ENCODE results near the gene DES.

DES gene

GRCh38 chr2:219422952-219423534, 4.9 kb downstream of the DES start:
- H3K4me3 Mint-ChIP-seq, result no peak overlapping the region
- peaks cover 6% of the 10 kb centered on the region for H3K27me3 Mint-ChIP-seq
- no peak overlapping the region for H3K27ac Mint-ChIP-seq

DNA sequence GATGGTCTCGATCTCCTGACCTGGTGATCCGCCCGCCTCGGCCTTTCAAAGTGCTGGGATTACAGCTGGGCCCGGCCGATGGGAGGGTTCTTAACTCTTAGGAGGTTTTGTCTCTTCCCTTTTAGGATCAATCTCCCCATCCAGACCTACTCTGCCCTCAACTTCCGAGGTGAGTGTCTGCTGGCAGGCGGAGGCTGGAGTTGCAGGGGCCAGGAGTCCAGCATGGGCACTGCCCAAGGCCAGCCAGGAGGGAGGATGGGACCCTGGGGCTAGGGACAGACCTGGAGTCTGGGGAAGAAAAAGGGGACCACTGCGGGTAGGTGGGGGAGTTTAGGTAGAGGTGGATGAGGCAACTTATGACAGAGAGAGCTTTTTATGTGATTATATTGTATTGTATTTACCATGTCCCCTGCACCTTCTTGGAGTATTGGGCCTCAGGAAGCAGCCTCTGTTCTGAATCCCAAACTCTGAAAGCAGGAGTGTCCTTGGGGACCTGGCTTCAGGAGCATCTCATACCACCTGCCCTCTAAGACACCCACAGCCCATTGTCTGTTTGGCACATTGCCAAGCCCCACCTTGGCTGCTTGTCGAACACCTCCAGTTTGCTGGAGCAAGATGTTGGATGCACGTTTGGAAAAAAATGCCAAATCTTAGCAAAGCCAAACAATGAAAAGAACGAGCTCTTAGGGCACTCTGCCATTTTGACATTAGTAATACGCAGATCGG, 5.6 kb downstream of the DES start:
- peaks cover 6% of the 10 kb centered on the region for H3K27me3 Mint-ChIP-seq
- H3K9me3 Mint-ChIP-seq (ENCODE audit: low read depth), result no peaks in the 10 kb centered on the region
- no peaks in the 10 kb centered on the region for H3K4me1 Mint-ChIP-seq (ENCODE audit: low read depth)
- H3K27ac Mint-ChIP-seq, result no peak overlapping the region
- no peaks in the 10 kb centered on the region for H3K36me3 Mint-ChIP-seq
- H3K4me3 Mint-ChIP-seq, result no peak overlapping the region

More at GRCh38 chr2:219422952-219423534, 4.9 kb downstream of the DES start:
- peaks cover 1% of the 10 kb centered on the region for H3K4me1 Mint-ChIP-seq (ENCODE audit: low read depth)
- no peaks in the 10 kb centered on the region for H3K9me3 Mint-ChIP-seq (ENCODE audit: low read depth)
- H3K36me3 Mint-ChIP-seq, result no peaks in the 10 kb centered on the region

GRCh38 chr2:219425238-219426067, 7.3 kb downstream of the DES start:
- Mint-ChIP-seq H3K4me1 (ENCODE audit: low read depth) (no peaks in the 10 kb centered on the region), H3K27ac (no peak overlapping the region), H3K9me3 (ENCODE audit: low read depth) (no peaks in the 10 kb centered on the region), H3K27me3 (no peaks in the 10 kb centered on the region), H3K4me3 (no peak overlapping the region), H3K36me3 (no peaks in the 10 kb centered on the region)

- Mint-ChIP-seq H3K27me3 (no peaks in the 10 kb centered on the region), H3K9me3 (ENCODE audit: low read depth) (no peaks in the 10 kb centered on the region), H3K4me3 (no peak overlapping the region), H3K36me3 (no peaks in the 10 kb centered on the region), H3K27ac (no peak overlapping the region), H3K4me1 (ENCODE audit: low read depth) (no peaks in the 10 kb centered on the region)
These were observed 7.9 kb downstream of the DES start for GRCh38 chr2:219426068-219426443.

DNA sequence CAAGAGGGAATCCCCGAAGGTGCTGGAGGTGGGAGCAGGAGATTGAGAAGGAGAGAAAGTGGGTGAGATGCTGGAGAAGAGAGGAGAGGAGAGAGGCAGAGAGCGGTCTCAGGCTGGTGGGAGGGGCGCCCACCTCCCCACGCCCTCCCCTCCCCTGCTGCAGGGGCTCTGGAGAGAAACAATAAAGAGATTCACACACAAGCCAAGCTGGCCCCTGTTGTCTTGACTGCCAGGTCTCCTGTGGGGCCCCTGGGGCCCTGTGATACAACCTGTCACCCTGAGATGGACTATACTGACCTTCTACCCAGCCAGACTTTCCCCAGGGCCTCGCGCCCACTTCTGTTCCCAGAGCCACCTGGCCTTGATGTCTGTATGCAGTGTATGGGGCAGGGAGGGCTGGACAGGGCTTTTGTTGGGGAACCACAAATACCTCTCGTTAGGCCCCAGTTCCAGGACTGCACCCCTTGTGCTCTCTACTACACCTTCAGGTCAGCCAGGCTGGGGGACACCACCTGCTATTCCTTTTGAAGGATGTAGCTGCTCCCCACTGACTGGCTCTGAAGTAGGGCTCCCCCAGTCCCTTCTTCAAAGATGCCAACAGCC, 8.5 kb downstream of the DES start:
- Mint-ChIP-seq H3K27ac (no peak overlapping the region), H3K36me3 (no peaks in the 10 kb centered on the region), H3K9me3 (ENCODE audit: low read depth) (no peaks in the 10 kb centered on the region), H3K4me1 (ENCODE audit: low read depth) (no peaks in the 10 kb centered on the region), H3K27me3 (no peaks in the 10 kb centered on the region), H3K4me3 (no peak overlapping the region)

DNA sequence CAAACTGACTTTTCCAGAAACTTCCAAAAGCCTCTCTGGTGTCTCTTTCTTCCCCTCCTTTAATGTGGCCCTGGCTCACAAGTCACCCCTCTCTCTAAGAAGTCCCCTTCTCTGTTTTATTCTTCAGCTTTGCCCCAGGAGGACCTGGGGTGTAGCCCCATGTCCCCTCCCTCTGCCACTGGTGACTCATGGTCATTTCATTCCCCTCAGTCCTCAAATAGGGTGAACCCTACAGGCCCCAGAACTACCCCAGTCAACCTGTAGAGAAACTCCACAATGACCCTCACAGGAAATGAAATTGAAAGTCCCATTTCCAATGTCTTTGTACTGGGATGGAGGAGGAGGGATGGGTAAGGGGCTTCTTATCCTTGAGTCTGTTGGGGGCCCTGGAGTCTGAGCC, 10.3 kb downstream of the DES start:
- Mint-ChIP-seq H3K36me3 (no peaks in the 10 kb centered on the region), H3K4me3 (no peak overlapping the region), H3K9me3 (ENCODE audit: low read depth) (no peaks in the 10 kb centered on the region), H3K4me1 (ENCODE audit: low read depth) (no peaks in the 10 kb centered on the region), H3K27ac (no peak overlapping the region), H3K27me3 (no peaks in the 10 kb centered on the region)

- Mint-ChIP-seq H3K9me3 (ENCODE audit: low read depth) (no peaks in the 10 kb centered on the region), H3K4me1 (ENCODE audit: low read depth) (no peaks in the 10 kb centered on the region), H3K27ac (no peak overlapping the region), H3K27me3 (peaks cover 2% of the 10 kb centered on the region), H3K36me3 (no peaks in the 10 kb centered on the region), H3K4me3 (no peak overlapping the region)
These were observed 11.9 kb downstream of the DES start for GRCh38 chr2:219429958-219430606.

- Mint-ChIP-seq H3K27me3 (peaks cover 6% of the 10 kb centered on the region), H3K4me1 (ENCODE audit: low read depth) (peaks cover 1% of the 10 kb centered on the region), H3K36me3 (no peaks in the 10 kb centered on the region), H3K4me3 (no peak overlapping the region), H3K9me3 (ENCODE audit: low read depth) (no peaks in the 10 kb centered on the region), H3K27ac (no peak overlapping the region)
These were observed 12.7 kb downstream of the DES start for GRCh38 chr2:219430633-219431615.

- no peak overlapping the region for H3K27ac Mint-ChIP-seq
- no peak overlapping the region for H3K4me3 Mint-ChIP-seq
- no peaks in the 10 kb centered on the region for H3K36me3 Mint-ChIP-seq
- H3K4me1 Mint-ChIP-seq (ENCODE audit: low read depth), result peaks cover 1% of the 10 kb centered on the region
- H3K9me3 Mint-ChIP-seq (ENCODE audit: low read depth), result no peaks in the 10 kb centered on the region
- H3K27me3 Mint-ChIP-seq, result peaks cover 8% of the 10 kb centered on the region
These were observed 15.7 kb downstream of the DES start for GRCh38 chr2:219433666-219434467.

DNA sequence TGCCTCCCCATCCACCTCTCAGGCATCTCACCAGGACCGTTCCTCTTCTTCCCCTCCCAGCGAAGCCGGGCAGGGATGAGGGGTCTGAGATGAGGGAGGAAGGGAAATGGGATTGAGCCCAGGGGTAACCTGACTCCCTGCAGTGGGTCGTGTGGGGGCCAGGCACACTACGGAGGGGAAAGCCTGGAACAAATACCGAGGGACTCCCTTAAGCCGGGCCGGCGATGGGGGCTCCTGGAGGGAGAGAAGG, 16.2 kb downstream of the DES start:
- Mint-ChIP-seq H3K27ac (no peak overlapping the region), H3K4me3 (no peak overlapping the region), H3K4me1 (ENCODE audit: low read depth) (peaks cover 1% of the 10 kb centered on the region), H3K36me3 (no peaks in the 10 kb centered on the region), H3K27me3 (peaks cover 8% of the 10 kb centered on the region), H3K9me3 (ENCODE audit: low read depth) (no peaks in the 10 kb centered on the region)

DNA sequence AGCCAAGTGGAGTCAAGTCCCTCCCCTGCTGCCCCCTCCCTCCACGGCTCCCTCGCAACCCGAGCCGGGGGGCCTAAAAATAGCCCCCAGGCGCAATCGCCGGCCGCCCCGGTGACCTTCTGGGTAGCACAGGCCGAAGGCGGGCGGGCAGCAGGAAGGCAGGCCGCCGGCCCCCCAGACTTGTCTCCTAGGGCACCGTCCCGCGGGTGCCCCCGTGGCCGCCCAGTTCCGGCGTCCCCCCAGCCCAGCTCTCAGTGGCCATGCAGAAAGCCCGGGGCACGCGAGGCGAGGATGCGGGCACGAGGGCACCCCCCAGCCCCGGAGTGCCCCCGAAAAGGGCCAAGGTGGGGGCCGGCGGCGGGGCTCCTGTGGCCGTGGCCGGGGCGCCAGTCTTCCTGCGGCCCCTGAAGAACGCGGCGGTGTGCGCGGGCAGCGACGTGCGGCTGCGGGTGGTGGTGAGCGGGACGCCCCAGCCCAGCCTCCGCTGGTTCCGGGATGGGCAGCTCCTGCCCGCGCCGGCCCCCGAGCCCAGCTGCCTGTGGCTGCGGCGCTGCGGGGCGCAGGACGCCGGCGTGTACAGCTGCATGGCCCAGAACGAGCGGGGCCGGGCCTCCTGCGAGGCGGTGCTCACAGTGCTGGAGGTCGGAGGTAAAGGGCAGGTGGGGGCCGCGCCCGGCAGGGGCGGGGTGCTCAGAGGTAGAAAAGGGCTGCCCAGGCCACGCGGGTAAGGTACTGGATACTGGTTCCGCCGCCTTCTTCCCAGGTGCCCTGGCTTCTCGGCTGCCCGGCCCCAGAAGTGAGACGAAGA, 16.7 kb downstream of the DES start, which contains the start of gene SPEG:
SPEG (plus strand) TSS at position 126 of the 808 bp plus-strand sequence; CDS start at position 261, 135 bp downstream.
- no peaks in the 10 kb centered on the region for H3K9me3 Mint-ChIP-seq (ENCODE audit: low read depth)
- peaks cover 1% of the 10 kb centered on the region for H3K4me1 Mint-ChIP-seq (ENCODE audit: low read depth)
- H3K27ac Mint-ChIP-seq, result no peak within 1 kb of the TSS
- no peaks in the 10 kb centered on the region for H3K36me3 Mint-ChIP-seq
- H3K4me3 Mint-ChIP-seq, result no peak within 1 kb of the TSS
- peaks cover 8% of the 10 kb centered on the region for H3K27me3 Mint-ChIP-seq

DNA sequence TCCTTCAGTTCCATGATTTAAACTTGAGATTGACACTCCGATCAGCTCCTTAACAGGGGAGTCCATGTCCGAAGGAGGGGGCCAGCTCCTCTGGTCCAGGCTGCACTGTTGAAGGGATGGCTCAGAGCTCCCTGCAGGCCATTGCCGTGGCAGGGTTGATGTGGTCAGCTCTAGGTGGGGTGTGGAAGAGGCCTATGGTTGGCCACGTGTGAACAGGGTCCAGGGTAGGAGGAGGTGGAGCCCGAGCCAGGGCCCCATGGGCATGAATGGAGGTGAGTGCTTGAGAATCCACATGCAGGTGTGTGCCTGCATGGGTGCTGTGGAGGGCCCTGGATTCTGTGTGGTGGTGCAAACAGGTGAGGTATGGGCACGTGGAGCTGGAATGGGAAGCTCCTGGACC, 17.5 kb downstream of the DES start:
- H3K36me3 Mint-ChIP-seq, result no peaks in the 10 kb centered on the region
- H3K9me3 Mint-ChIP-seq (ENCODE audit: low read depth), result no peaks in the 10 kb centered on the region
- no peak overlapping the region for H3K27ac Mint-ChIP-seq
- peaks cover 3% of the 10 kb centered on the region for H3K4me1 Mint-ChIP-seq (ENCODE audit: low read depth)
- peaks cover 8% of the 10 kb centered on the region for H3K27me3 Mint-ChIP-seq
- H3K4me3 Mint-ChIP-seq, result no peak overlapping the region

- Mint-ChIP-seq H3K9me3 (ENCODE audit: low read depth) (no peaks in the 10 kb centered on the region), H3K27ac (no peak overlapping the region), H3K27me3 (peaks cover 8% of the 10 kb centered on the region), H3K4me1 (ENCODE audit: low read depth) (peaks cover 11% of the 10 kb centered on the region), H3K36me3 (no peaks in the 10 kb centered on the region), H3K4me3 (no peak overlapping the region)
These were observed 18.3 kb downstream of the DES start for GRCh38 chr2:219436491-219436890.
